GM21737 (cell line): Measurements from ENCODE around the gene TBC1D17.

Experiments used
- ATAC-seq: cut with Tn5 transposase; IDR thresholded peaks from one replicate; pipeline ENCODE4 v1.9.1; 2021; ENCODE audit warnings: mild to moderate bottlenecking, moderate library complexity; ENCODE audit not compliant: unreplicated experiment

TBC1D17 gene

DNA sequence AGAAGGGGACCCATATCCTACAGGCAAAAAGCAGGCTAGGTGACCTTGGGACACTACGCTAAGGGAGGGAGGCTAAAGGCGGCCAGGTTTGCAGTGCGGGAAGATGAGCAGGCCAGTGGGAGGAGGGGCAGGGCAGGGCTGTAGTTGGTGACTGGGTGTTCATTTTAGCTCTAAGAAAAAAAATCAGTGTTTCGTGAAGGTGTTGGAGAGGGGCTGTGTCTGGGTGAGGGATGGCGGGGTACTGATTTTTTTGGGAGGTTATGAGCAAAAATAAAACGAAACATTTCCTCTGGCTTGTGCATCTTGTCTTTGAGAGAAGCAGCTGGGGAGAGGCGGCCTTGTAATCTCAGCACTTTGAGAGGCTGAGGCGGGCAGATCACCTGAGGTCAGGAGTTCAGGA lies 56.1 kb downstream of the TBC1D17 start:
- no peak for ATAC-seq

DNA sequence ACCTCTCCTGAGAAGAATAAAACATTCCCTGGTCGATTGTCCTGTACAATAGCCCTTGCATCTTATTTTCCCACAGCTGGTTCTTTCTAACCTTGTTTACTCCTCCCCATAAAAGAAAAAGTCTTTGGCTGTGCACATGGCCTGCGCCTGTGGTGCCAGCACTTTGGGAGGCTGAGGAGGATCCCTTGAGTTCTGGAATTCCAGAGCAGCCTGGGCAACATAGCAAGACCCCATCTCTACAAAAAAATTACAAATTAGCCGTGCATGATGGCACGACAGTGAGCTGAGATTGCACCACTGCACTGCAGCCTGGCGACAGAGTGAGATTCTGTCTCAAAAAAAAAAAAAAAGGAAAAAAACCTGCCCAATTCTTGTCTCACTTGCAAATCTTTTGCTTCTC lies 59.0 kb downstream of the TBC1D17 start:
- no peak for ATAC-seq

DNA sequence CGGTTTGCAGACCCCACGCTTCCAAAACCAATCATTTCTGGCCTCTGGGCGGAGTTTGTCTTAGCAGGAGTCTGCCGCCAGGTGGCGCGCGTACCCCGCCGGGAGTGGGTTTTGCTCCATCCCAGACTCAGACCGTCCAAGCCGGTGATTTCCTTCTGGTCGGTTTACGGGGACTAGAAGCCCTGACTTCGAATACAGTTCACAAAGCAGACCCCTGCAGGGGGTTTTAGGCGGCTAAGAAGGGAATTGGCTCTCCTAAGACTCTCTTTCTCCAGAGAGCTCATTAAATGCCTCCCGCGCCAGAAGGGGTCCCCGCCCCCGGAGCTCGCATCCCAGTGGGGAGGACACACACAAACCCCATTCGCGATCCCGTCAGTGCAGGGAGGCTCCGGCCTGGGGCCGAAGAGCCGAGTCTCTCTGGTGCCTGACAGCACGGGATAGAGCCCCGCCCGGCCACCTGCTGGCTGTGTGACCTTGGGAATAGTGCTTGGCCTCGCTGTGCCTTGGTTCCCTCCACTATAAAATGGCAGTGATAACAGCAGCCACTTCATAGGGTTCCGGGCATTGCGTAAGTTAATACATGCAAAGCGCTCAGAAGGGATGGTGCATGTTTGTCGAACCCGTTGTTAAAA lies 60.4 kb downstream of the TBC1D17 start:
- ATAC-seq, result no peak
